BE2C (cell line): ENCODE results near the gene RHBDL1.

ENCODE experiments used
- DNase-seq: peaks from one replicate; pipeline ENCODE4 v3.0.0-alpha.2; 2020
- H3K27me3 ChIP-seq: fragments of 250-450 bp; sonication (Bioruptor Pico); 2 replicates; pipeline ENCODE4 v1.5.1; 2020; ENCODE audit warnings: mild to moderate bottlenecking
- H3K36me3 ChIP-seq: fragments of 250-450 bp; sonication (Bioruptor Pico); 2 replicates; pipeline ENCODE4 v1.5.1; 2020; ENCODE audit warnings: mild to moderate bottlenecking
- H3K4me1 ChIP-seq: fragments of 250-450 bp; sonication (Bioruptor Pico); 2 replicates; pipeline ENCODE4 v1.5.1; 2020
- H3K4me3 ChIP-seq: 2 replicates; pipeline ENCODE4 v1.5.1; 2011; ENCODE audit warnings: low read depth, low read length
- H3K9me3 ChIP-seq: fragments of 250-450 bp; sonication (Bioruptor Pico); 2 replicates; pipeline ENCODE4 v1.5.1; 2020
- TF ChIP-seq, protein P1 (sequence below): IDR thresholded peaks from 2 replicates; pipeline ENCODE4 v1.5.1; 2012; ENCODE audit warnings: mild to moderate bottlenecking, low read depth, low read length

Gene RHBDL1

DNA sequence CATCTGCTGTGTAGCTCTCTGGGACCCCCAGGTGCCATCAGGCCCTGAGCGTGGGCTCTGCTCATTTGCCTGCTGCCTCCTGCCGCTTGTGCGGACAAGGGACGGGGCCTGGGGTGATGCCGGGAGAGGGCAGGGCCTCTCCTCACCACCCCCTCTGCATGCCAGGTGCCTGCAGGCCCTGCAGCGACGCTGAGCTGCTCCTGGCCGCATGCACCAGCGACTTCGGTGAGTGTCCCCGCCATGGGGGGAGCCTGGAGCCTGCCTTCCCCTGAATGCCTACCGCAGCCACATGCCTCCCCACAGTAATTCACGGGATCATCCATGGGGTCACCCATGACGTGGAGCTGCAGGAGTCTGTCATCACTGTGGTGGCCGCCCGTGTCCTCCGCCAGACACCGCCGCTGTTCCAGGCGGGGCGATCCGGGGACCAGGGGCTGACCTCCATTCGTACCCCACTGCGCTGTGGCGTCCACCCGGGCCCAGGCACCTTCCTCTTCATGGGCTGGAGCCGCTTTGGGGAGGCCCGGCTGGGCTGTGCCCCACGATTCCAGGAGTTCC lies 41.4 kb downstream of the RHBDL1 start:
- peaks cover 21% of the 10 kb centered on the region for H3K4me1 ChIP-seq
- H3K36me3 ChIP-seq, result peaks cover 9% of the 10 kb centered on the region
- no peak for DNase-seq
- peak overlapping the region; percentile 60 for H3K4me3 ChIP-seq
- no peaks in the 10 kb centered on the region for H3K27me3 ChIP-seq
- no peaks in the 10 kb centered on the region for H3K9me3 ChIP-seq
- TF ChIP-seq, protein P1, sequence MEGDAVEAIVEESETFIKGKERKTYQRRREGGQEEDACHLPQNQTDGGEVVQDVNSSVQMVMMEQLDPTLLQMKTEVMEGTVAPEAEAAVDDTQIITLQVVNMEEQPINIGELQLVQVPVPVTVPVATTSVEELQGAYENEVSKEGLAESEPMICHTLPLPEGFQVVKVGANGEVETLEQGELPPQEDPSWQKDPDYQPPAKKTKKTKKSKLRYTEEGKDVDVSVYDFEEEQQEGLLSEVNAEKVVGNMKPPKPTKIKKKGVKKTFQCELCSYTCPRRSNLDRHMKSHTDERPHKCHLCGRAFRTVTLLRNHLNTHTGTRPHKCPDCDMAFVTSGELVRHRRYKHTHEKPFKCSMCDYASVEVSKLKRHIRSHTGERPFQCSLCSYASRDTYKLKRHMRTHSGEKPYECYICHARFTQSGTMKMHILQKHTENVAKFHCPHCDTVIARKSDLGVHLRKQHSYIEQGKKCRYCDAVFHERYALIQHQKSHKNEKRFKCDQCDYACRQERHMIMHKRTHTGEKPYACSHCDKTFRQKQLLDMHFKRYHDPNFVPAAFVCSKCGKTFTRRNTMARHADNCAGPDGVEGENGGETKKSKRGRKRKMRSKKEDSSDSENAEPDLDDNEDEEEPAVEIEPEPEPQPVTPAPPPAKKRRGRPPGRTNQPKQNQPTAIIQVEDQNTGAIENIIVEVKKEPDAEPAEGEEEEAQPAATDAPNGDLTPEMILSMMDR, result no peak

DNA sequence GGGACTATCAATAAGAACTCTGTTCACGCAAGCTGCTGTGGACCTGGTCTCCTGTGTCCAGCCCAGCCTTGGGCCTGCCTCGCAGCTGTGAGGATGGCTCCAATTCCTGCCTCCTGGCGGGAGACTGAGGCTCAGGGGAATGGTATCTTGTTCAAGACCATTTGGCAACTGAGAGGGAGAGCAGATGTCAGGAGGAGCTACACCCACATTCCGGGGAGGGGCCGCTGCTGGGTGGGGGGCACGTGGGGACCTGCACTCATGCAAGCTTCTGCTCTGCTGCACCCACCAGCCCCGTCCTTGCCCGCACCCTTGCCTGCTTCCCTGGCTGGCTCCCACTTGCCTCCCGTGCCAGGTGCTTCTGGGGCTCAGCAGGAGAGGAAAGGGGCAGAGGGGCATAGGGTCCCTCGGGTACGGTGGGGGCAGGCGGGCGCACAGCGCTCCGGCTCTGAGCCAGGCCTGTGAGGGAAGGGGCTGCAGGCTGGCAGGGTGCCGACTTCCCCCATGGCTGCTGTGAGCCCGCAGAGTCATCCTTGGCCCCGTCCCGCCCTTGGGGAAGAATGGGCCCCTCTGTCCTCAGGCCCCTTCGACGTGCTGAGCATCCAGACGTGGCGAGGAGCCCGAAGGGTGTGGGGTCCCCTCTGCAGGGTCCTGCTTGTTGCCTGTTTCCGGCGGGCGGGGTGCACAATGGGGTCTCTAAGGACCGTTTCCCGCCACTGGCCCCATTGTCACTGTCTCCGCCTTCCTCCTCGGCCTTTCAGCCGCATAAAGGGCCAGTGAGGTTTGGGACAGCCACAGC lies 42.2 kb downstream of the RHBDL1 start:
- Histone ChIP-seq H3K4me1 (peaks cover 22% of the 10 kb centered on the region), H3K4me3 (no peak overlapping the region), H3K27me3 (no peaks in the 10 kb centered on the region), H3K9me3 (no peaks in the 10 kb centered on the region), H3K36me3 (peaks cover 13% of the 10 kb centered on the region)
- TF ChIP-seq, protein P1, result no peak
- DNase-seq, result no peak

DNA sequence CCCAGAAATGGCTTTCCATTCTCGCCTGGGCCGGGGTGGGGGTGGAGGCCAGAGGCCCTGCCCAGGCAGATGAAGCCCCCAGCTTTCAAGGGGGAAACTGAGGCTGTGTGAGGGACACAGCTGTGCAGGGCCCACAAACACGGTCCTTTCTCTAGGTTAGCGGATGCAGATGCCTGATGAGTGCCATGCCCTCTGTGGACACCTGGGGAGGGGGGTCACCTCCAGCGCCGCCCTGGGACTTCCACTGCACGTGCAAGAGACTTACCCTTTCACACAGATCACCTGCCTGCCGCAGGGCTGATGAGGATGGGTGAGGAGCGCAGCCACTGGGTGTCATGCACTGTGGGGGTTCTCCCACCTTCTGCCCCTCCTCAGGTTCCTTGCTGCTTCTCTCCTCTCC lies 42.9 kb downstream of the RHBDL1 start:
- Histone ChIP-seq H3K36me3 (peaks cover 21% of the 10 kb centered on the region), H3K4me1 (peaks cover 22% of the 10 kb centered on the region), H3K9me3 (no peaks in the 10 kb centered on the region), H3K4me3 (no peak overlapping the region), H3K27me3 (no peaks in the 10 kb centered on the region)
- DNase-seq, result no peak
- TF ChIP-seq, protein P1, result no peak

DNA sequence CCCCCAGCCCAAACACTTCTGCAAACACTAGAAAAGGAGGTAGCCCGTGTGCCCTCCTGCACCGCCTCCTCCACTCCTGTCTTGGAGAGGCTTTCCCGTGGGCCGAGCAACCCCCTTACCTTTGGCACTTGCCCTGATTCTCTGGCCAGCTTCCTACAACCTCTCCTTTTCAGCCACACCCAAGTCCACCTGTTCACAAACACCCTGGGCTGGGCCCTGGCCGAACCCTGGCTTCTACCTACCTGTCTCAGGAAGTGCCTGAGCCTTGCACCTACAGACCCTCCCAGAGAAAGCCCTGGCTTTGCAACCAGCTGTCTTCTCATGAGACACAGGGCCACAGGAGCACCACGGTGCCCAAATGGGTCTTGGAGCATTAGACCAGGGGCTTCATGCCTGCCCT lies 43.5 kb downstream of the RHBDL1 start:
- DNase-seq, result no peak
- H3K9me3 ChIP-seq, result no peaks in the 10 kb centered on the region
- H3K4me1 ChIP-seq, result peaks cover 22% of the 10 kb centered on the region
- H3K27me3 ChIP-seq, result no peaks in the 10 kb centered on the region
- H3K4me3 ChIP-seq, result no peak overlapping the region
- H3K36me3 ChIP-seq, result peaks cover 23% of the 10 kb centered on the region
- TF ChIP-seq, protein P1, result no peak

DNA sequence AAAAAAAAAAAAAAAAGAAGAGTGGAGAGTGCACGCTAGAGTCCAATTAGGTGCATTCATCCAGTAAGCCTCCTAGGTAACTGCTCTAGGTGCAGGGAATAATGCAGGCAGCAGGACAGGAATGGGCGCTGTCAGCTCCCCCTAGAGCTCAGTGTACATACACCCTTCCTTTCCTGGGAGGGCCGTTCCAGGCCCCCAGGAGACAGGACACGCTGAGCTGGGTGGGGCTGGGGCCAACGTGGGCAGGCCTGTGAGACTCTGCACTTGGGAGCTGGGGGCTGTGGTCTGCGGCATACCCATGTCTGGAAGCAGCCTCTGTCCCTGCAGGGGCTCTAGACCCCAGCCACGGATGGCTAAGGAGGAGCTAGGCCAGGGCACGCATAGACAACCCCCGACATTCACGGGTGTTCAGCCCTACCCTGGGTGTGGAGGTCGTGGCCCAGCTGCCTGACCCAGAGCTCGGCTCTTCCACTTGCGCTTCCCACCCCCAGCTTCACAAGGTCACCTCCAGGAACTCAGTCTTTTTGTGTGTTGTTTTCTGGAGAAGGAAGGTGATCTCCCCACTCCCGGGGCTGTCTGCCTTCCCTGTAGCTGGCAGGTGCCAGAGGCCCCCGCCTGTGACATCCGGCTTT lies 44.5 kb downstream of the RHBDL1 start:
- TF ChIP-seq, protein P1, result peak; percentile 45
- no peaks in the 10 kb centered on the region for H3K9me3 ChIP-seq
- H3K27me3 ChIP-seq, result no peaks in the 10 kb centered on the region
- peak overlapping the region; percentile 79 for H3K4me3 ChIP-seq
- peak; percentile 60 for DNase-seq
- peaks cover 23% of the 10 kb centered on the region for H3K36me3 ChIP-seq
- H3K4me1 ChIP-seq, result peaks cover 17% of the 10 kb centered on the region
